ENCODE results near the gene SLC22A15. TPM values are rescaled to one million over a fixed set of nuclear protein-coding genes. Genes with fewer than 3 reads are reported as not detected.
"Not testable (repeated sequence)": the region's sequence is repeated elsewhere in the genome, so short reads cannot be mapped to it uniquely, and the experiment has no call there.

SLC22A15 gene
- total RNA-seq, 6 experiments from 2014 or later = 0.11 to 6.8 (median 2.3) TPM

DNA sequence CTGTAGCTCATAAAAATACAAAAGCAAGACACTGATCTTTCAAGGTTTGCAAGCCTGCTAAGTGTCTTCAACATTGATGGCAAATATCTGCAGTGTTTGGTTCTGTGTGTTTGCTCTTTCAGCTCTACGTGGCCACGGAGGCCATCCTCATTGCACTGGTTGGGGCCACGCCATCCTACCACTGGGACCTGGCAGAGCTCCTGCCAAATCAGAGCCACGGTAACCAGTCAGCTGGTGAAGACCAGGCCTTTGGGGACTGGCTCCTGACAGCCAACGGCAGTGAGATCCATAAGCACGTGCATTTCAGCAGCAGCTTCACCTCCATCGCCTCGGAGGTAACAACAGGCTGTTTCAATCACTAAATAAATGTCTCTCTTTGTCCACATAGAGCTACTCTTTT is 15.6 kb downstream of the SLC22A15 start:
- Histone ChIP-seq H3K27me3 (no peaks in the 10 kb centered on the region), H3K4me1 (no peaks in the 10 kb centered on the region), H3K4me3 (no peak overlapping the region), H3K27ac (no peak overlapping the region), H3K9me3 (no peaks in the 10 kb centered on the region), H3K36me3 (peaks cover 0 to 5% (median 0%) of the 10 kb centered on the region in 4 donors)
- DNase-seq (no peak), ATAC-seq (no peak)
- 56% methylated on average over 6 of the region's 8 CpGs for WGBS (ENCODE audit: insufficient coverage, low coverage, low lambda C conversion rate, missing lambda C conversion rate)
- intact Hi-C loops (cut with DNase I) = no loop called here
- TF ChIP-seq, protein P1, sequence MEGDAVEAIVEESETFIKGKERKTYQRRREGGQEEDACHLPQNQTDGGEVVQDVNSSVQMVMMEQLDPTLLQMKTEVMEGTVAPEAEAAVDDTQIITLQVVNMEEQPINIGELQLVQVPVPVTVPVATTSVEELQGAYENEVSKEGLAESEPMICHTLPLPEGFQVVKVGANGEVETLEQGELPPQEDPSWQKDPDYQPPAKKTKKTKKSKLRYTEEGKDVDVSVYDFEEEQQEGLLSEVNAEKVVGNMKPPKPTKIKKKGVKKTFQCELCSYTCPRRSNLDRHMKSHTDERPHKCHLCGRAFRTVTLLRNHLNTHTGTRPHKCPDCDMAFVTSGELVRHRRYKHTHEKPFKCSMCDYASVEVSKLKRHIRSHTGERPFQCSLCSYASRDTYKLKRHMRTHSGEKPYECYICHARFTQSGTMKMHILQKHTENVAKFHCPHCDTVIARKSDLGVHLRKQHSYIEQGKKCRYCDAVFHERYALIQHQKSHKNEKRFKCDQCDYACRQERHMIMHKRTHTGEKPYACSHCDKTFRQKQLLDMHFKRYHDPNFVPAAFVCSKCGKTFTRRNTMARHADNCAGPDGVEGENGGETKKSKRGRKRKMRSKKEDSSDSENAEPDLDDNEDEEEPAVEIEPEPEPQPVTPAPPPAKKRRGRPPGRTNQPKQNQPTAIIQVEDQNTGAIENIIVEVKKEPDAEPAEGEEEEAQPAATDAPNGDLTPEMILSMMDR (IDR thresholded peaks at IDR 0.05) = no peak
- no peak for TF ChIP-seq POLR2A (IDR thresholded peaks at IDR 0.05)

DNA sequence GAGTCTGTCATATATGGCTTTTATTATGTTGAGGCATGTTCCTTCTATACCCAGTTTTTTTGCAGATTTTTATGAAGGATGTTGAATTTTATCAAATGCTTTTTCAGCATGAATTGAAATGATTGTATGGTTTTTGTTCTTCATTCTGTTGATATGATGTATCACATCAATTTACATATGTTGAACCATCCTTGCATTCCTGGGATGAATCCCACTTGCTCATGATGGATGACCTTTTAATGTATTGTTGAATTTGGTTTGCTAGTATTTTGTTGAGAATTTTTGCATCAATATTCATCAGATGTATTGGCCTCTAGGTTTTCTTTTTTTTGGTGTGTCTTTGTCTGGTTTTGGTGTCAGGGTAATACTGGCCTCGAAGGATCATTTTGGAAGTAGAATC is 21.6 kb downstream of the SLC22A15 start:
- ATAC-seq; H3K4me3 ChIP-seq; H3K27ac ChIP-seq; H3K36me3 ChIP-seq; intact Hi-C loops (cut with DNase I); H3K9me3 ChIP-seq; H3K4me1 ChIP-seq; DNase-seq; H3K27me3 ChIP-seq: not testable (repeated sequence)
- WGBS (ENCODE audit: insufficient coverage, low coverage, low lambda C conversion rate, missing lambda C conversion rate) = 100% methylated on average over 1 of the region's 1 CpG

DNA sequence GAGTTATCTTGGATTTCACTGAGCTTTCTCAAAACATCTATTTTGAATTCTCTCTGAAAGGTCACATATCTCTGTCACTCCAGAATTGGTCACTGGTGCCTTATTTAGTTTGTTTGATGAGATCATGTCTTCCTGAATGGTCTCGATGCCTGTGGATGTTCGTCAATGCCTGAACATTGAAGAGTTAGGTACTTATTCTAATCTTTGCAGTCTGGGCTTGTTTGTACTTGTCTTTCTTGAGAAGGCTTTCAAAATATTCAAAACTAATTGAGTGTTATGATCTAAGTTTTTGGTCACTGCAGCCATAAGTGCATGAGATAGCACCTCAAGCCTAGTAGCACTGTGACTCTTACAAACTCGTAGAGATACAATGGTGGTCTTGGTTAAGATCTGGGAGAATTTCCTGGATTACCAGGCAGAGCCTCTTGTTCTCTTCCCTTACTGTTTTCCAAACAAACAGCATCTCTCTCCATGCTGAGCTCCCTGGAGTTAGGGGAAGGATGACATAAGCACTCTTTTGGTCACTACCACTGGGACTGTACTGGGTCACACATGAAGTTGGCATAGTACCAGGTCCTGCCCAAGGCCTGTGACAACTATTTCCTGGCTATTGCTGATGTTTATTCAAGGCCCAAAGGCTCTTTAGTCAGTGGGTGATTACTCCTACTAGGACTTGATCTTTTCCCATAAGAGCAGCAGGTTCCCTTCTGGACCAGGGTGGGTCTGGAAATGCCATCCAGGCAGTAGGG is 25.6 kb downstream of the SLC22A15 start:
- DNase-seq (peak in 1 of 3 donors; percentile 48), ATAC-seq (peak in 2 of 4 donors; percentile 75 to 97)
- H3K4me1 ChIP-seq = no peaks in the 10 kb centered on the region
- no peak overlapping the region for H3K27ac ChIP-seq
- H3K9me3 ChIP-seq = peaks cover 0 to 8% (median 0%) of the 10 kb centered on the region in 4 donors
- peaks cover 0 to under 1% (median 0%) of the 10 kb centered on the region in 4 donors for H3K36me3 ChIP-seq
- TF ChIP-seq POLR2A (IDR thresholded peaks at IDR 0.05) = no peak
- TF ChIP-seq, protein P1 (IDR thresholded peaks at IDR 0.05) = no peak
- H3K27me3 ChIP-seq = no peaks in the 10 kb centered on the region
- intact Hi-C loops (cut with DNase I) = no loop called here
- WGBS (ENCODE audit: insufficient coverage, low coverage, low lambda C conversion rate, missing lambda C conversion rate) = 81% methylated on average over 2 of the region's 3 CpGs
- no peak overlapping the region for H3K4me3 ChIP-seq

DNA sequence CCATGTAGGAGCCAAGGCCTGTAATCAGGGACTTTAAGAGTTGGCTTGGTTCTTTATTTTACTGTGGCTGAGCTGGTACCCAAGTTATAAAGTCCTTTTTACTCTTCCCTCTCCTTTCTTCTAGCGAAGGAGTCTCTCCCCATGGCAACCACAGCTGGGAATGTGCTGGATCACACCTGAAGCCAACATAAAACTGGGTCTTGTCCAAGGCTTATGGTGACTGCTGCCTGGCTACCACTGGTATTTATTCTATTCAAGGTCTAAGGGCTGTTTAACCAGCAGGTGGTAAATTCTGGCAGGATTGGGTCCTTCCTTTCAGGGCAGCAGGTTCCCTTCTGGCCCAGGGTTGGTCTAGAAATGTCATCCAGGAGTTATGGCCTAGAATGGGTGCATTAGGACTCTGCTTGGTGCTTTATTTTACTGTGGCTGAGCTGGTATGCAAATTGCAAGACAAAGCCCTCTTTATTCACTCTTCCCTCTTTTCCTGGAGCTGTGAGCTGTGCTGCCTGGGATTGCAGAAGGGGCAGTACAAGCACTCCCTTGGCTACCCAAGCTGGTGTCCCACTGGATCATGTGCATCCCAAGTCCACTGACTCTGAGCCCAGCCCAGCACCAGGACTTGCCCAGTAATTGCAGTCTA is 26.6 kb downstream of the SLC22A15 start:
- Histone ChIP-seq H3K4me1 (no peaks in the 10 kb centered on the region), H3K4me3 (no peak overlapping the region), H3K27ac (no peak overlapping the region), H3K36me3 (no peaks in the 10 kb centered on the region), H3K27me3 (no peaks in the 10 kb centered on the region), H3K9me3 (peaks cover 0 to 7% (median 0%) of the 10 kb centered on the region in 4 donors)
- ATAC-seq (no peak), DNase-seq (no peak)
- 70% methylated on average over 1 of the region's 1 CpG for WGBS (ENCODE audit: insufficient coverage, low coverage, low lambda C conversion rate, missing lambda C conversion rate)
- TF ChIP-seq, protein P1 (IDR thresholded peaks at IDR 0.05) = no peak
- TF ChIP-seq POLR2A (IDR thresholded peaks at IDR 0.05) = no peak
- intact Hi-C loops (cut with DNase I) = no loop called here

DNA sequence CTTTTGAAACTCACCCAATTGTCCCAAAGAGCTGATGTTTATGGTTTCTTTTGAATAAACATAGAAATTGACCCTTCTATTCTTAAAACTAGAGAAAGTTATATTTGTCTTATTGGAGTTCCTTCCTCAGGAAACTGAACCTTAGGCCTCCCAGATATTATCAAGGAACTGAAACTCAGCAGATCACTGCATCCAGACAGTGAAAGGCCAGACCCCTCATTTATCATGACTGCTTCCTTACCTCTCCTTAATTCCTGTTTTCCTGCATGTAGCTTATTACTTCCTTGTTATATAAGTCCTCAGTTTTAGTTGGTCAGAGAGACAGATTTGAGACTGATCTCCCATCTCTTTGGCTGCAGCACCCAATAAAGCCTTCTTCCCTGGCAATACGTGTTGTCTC is 27.5 kb downstream of the SLC22A15 start:
- intact Hi-C loops (cut with DNase I) = no loop called here
- no peak for DNase-seq
- Histone ChIP-seq H3K27ac (no peak overlapping the region), H3K9me3 (no peaks in the 10 kb centered on the region), H3K4me1 (no peaks in the 10 kb centered on the region), H3K36me3 (no peaks in the 10 kb centered on the region), H3K27me3 (no peaks in the 10 kb centered on the region), H3K4me3 (no peak overlapping the region)
- ATAC-seq = peak in 1 of 4 donors; percentile 36
- 73% methylated on average over 1 of the region's 1 CpG for WGBS (ENCODE audit: insufficient coverage, low coverage, low lambda C conversion rate, missing lambda C conversion rate)
- no peak for TF ChIP-seq POLR2A (IDR thresholded peaks at IDR 0.05)
- TF ChIP-seq, protein P1 (IDR thresholded peaks at IDR 0.05) = no peak

Measured in right lobe of liver (tissue), 6 donors.